ENCODE results near the gene POU2F2. TPM values are rescaled to one million over a fixed set of nuclear protein-coding genes. Genes with fewer than 3 reads are reported as not detected.

Gene POU2F2
- total RNA-seq, 1 experiment from 2014 or later = 0.89 TPM

GRCh38 chr19:42150911-42151361 lies 18.7 kb upstream of the POU2F2 start:
- peaks cover 39% of the 10 kb centered on the region for H3K27me3 ChIP-seq (ENCODE audit: insufficient read depth, low read length)
- no peaks in the 10 kb centered on the region for H3K9me3 ChIP-seq (ENCODE audit: control insufficient read depth in 1 of 2, insufficient read depth in 1 of 2, low read depth in 1 of 2, low read length in 2 of 2)
- H3K4me3 ChIP-seq (replicated peaks in 1 of 2; ENCODE audit: low read depth in 1 of 2, low read length in 2 of 2) = no peak overlapping the region
- no peaks in the 10 kb centered on the region for H4K20me1 ChIP-seq (ENCODE audit: insufficient read depth)
- ChIA-PET RAD21 (ENCODE audit: low non-redundant PET in 1 of 2, low total read pairs in 2 of 2, uncharacterized antibody in 2 of 2, unreplicated experiment in 2 of 2) (no interaction called here), POLR2A (interaction anchor here (1.4 kb wide), 1 partner anchor 14 kb away, joined by 11 read pairs; no protein-coding TSS in a partner anchor), CTCF (no interaction called here)
- H3K9ac ChIP-seq (ENCODE audit: low read length) = no peak overlapping the region
- no peaks in the 10 kb centered on the region for H3K36me3 ChIP-seq (ENCODE audit: control insufficient read depth in 1 of 2, insufficient read depth in 2 of 2, low read length in 2 of 2)
- H3K4me1 ChIP-seq (ENCODE audit: control insufficient read depth in 1 of 2, insufficient read depth in 2 of 2, low read length in 2 of 2) = no peaks in the 10 kb centered on the region
- BruUV-seq (replicated peaks) = no TSS peak
- no peak for DNase-seq (ENCODE audit: low read depth, low spot score)
- intact Hi-C loops (cut with micrococcal nuclease) = no loop called here
- H3K79me2 ChIP-seq (ENCODE audit: insufficient read depth, low read length) = no peaks in the 10 kb centered on the region
- no peak for ATAC-seq
- H2AFZ ChIP-seq (ENCODE audit: low read depth, low read length, poor library complexity, severe bottlenecking) = no peak overlapping the region
- no peak overlapping the region for H3K4me2 ChIP-seq (ENCODE audit: low read length)
- no peak for TF ChIP-seq EZH2 (IDR thresholded peaks at IDR 0.05)
- TF ChIP-seq RAD21 (IDR thresholded peaks at IDR 0.05; ENCODE audit: low read depth) = no peak
- TF ChIP-seq ELF1 (IDR thresholded peaks at IDR 0.05; ENCODE audit: borderline replicate concordance, low read depth) = no peak
- TF ChIP-seq CEBPB (IDR thresholded peaks at IDR 0.05; ENCODE audit: low read depth) = no peak
- no peaks in the 10 kb centered on the region for H3K9me2 ChIP-seq (ENCODE audit: insufficient read depth)
- no peak overlapping the region for H3K27ac ChIP-seq (ENCODE audit: low read depth, low read length)

- intact Hi-C loops (cut with micrococcal nuclease) = no loop called here
- TF ChIP-seq CBX3 (IDR thresholded peaks at IDR 0.05; ENCODE audit: low read depth) (no peak), ZNF274 (IDR thresholded peaks at IDR 0.05; ENCODE audit: low read depth, low read length) (no peak), FOSL1 (IDR thresholded peaks at IDR 0.05; ENCODE audit: low read depth) (no peak)
- TF ChIP-seq, protein P1, sequence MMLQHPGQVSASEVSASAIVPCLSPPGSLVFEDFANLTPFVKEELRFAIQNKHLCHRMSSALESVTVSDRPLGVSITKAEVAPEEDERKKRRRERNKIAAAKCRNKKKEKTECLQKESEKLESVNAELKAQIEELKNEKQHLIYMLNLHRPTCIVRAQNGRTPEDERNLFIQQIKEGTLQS (IDR thresholded peaks at IDR 0.05) = no peak
- no peaks in the 10 kb centered on the region for H3K9me2 ChIP-seq (ENCODE audit: insufficient read depth)
- ChIA-PET CTCF (no interaction called here), POLR2A (interaction anchor here (1.4 kb wide), 1 partner anchor 15 kb away, joined by 11 read pairs; no protein-coding TSS in a partner anchor), RAD21 (ENCODE audit: low non-redundant PET in 1 of 2, low total read pairs in 2 of 2, uncharacterized antibody in 2 of 2, unreplicated experiment in 2 of 2) (no interaction called here)
- no peaks in the 10 kb centered on the region for H3K36me3 ChIP-seq (ENCODE audit: control insufficient read depth in 1 of 2, insufficient read depth in 2 of 2, low read length in 2 of 2)
- H4K20me1 ChIP-seq (ENCODE audit: insufficient read depth) = no peaks in the 10 kb centered on the region
- no peak overlapping the region for H2AFZ ChIP-seq (ENCODE audit: low read depth, low read length, poor library complexity, severe bottlenecking)
- BruUV-seq (replicated peaks) = no TSS peak
- H3K4me3 ChIP-seq (replicated peaks in 1 of 2; ENCODE audit: low read depth in 1 of 2, low read length in 2 of 2) = no peak overlapping the region
- H3K4me1 ChIP-seq (ENCODE audit: control insufficient read depth in 1 of 2, insufficient read depth in 2 of 2, low read length in 2 of 2) = no peaks in the 10 kb centered on the region
- no peak overlapping the region for H3K4me2 ChIP-seq (ENCODE audit: low read length)
- H3K9ac ChIP-seq (ENCODE audit: low read length) = no peak overlapping the region
- no peaks in the 10 kb centered on the region for H3K79me2 ChIP-seq (ENCODE audit: insufficient read depth, low read length)
- no peak for ATAC-seq
- H3K9me3 ChIP-seq (ENCODE audit: control insufficient read depth in 1 of 2, insufficient read depth in 1 of 2, low read depth in 1 of 2, low read length in 2 of 2) = no peaks in the 10 kb centered on the region
- no peak overlapping the region for H3K27ac ChIP-seq (ENCODE audit: low read depth, low read length)
- no peak for DNase-seq (ENCODE audit: low read depth, low spot score)
- H3K27me3 ChIP-seq (ENCODE audit: insufficient read depth, low read length) = peaks cover 38% of the 10 kb centered on the region
These were observed 18.1 kb upstream of the POU2F2 start for GRCh38 chr19:42150364-42150763.
